Measurements from ENCODE around the gene TTC21A.

- TF ChIP-seq POLR2A (IDR thresholded peaks at IDR 0.05) (no peak), CTCF (IDR thresholded peaks at IDR 0.05) (peak; percentile 56 to 73 (median 64))
Observed at GRCh38 chr3:39126532-39127071, 19.1 kb downstream of the TTC21A start.
